GM23338 (cell line): Measurements from ENCODE around the gene CFAP100. TPM values are rescaled to one million over a fixed set of nuclear protein-coding genes. Genes with fewer than 3 reads are reported as not detected.

ENCODE experiments used
- EZH2 ChIP-seq: fragments of 200-600 bp; sonication (generic); IDR thresholded peaks from one replicate; pipeline ENCODE4 v1.8.0; 2017; ENCODE audit warnings: antibody characterized with exemption, mild to moderate bottlenecking, low read depth; ENCODE audit not compliant: unreplicated experiment
- POLR2AphosphoS5 ChIP-seq: IDR thresholded peaks from 2 replicates; pipeline ENCODE4 v1.6.1; 2016; ENCODE audit warnings: antibody characterized with exemption, low read depth
- REST ChIP-seq: IDR thresholded peaks from one replicate; pipeline ENCODE4 v1.6.1; 2018; ENCODE audit warnings: antibody characterized with exemption; ENCODE audit not compliant: unreplicated experiment
- STAT1 ChIP-seq: IDR thresholded peaks from one replicate; pipeline ENCODE4 v1.6.1; 2016; ENCODE audit warnings: antibody characterized with exemption; ENCODE audit not compliant: unreplicated experiment
- ZNF331 ChIP-seq: fragments of 250-450 bp; sonication (Bioruptor Pico); IDR thresholded peaks from 2 replicates; pipeline ENCODE4 v1.5.0; 2020; ENCODE audit warnings: low read depth, mild to moderate bottlenecking, moderate library complexity
- ZNF462 ChIP-seq: fragments of 250-450 bp; sonication (Bioruptor Pico); IDR thresholded peaks from 2 replicates; pipeline ENCODE4 v1.5.0; 2020; ENCODE audit warnings: mild to moderate bottlenecking, moderate library complexity
- polyA plus RNA-seq: library from polyadenylated mRNA; unstranded; fragments of >200 nt; fragmentation: Nextera tagmentation; extraction: Ambion mirVana; gene quantifications from 2 replicates; pipeline ENCODE4 v1.2.1, GENCODE V29; 2016
- total RNA-seq: library from RNA; depleted of rRNA; stranded (reverse); fragments of >200 nt; shearing (Covaris generic); gene quantifications from 2 replicates; pipeline ENCODE4 v1.2.3, GENCODE V29; 2014

Gene CFAP100
- total and polyA plus RNA-seq, 2 experiments from 2014 or later: 0.07 TPM; not detected in 1

GRCh38 chr3:126373682-126374601, 20.8 kb upstream of the CFAP100 start (continued):
- no peak for TF ChIP-seq ZNF462 (CRISPR knock-in tag)
- no peak for TF ChIP-seq STAT1
- TF ChIP-seq EZH2: no peak
- no peak for TF ChIP-seq POLR2AphosphoS5
- TF ChIP-seq REST: no peak
- no peak for TF ChIP-seq ZNF331 (CRISPR knock-in tag)
